Large intestine (tissue), 3 donors: Measurements from ENCODE around the gene VEZT. TPM values are rescaled to one million over a fixed set of nuclear protein-coding genes. Genes with fewer than 3 reads are reported as not detected.
"Not testable (repeated sequence)": the region's sequence is repeated elsewhere in the genome, so short reads cannot be mapped to it uniquely, and the experiment has no call there.

Experiments used
- DNase-seq, 2 donors: peaks; one replicate each; pipeline versions ENCODE4 v3.0.0 to v3.0.0-alpha.2; 2013
- H3K27ac ChIP-seq: one replicate; pipeline ENCODE4 v1.5.1; 2013; ENCODE audit warnings: low read length
- H3K27me3 ChIP-seq: 2 replicates; pipeline ENCODE4 v1.6.1; 2013; ENCODE audit warnings: low read length; ENCODE audit not compliant: control insufficient read depth, insufficient read depth
- H3K36me3 ChIP-seq: 2 replicates; pipeline ENCODE4 v1.6.1; 2013; ENCODE audit warnings: low read length; ENCODE audit not compliant: control insufficient read depth, insufficient read depth
- H3K4me1 ChIP-seq: one replicate; pipeline ENCODE4 v1.6.1; 2013; ENCODE audit warnings: low read length; ENCODE audit not compliant: control insufficient read depth, insufficient read depth
- H3K4me3 ChIP-seq: one replicate; pipeline ENCODE4 v1.5.1; 2013; ENCODE audit warnings: low read length
- H3K9me3 ChIP-seq: one replicate; pipeline ENCODE4 v1.6.1; 2013; ENCODE audit warnings: mild to moderate bottlenecking, low read depth, low read length, moderate library complexity; ENCODE audit not compliant: control insufficient read depth
- WGBS: methylation state at CpG from one replicate; pipeline ENCODE4 v1.1.5; 2013; ENCODE audit warnings: low lambda C conversion rate; ENCODE audit not compliant: insufficient coverage; 5-methylcytosine and 5-hydroxymethylcytosine counted together
- polyA plus RNA-seq: library from polyadenylated mRNA; unstranded; fragments of 120-200 nt; gene quantifications from one replicate; pipeline ENCODE4 v1.2.1, GENCODE V29; 2013

The VEZT gene
- polyA plus RNA-seq, 1 donor: 61.2 TPM

- WGBS: 60% methylated on average over 1 of the region's 8 CpGs
- Histone ChIP-seq H3K27ac (no peak overlapping the region), H3K27me3 (no peaks in the 10 kb centered on the region), H3K9me3 (no peaks in the 10 kb centered on the region), H3K4me1 (peaks cover 2% of the 10 kb centered on the region), H3K4me3 (no peak overlapping the region), H3K36me3 (peaks cover 18% of the 10 kb centered on the region)
- DNase-seq: no peak
Observed at GRCh38 chr12:95224202-95225170, 6.9 kb downstream of the VEZT start.

- H3K36me3 ChIP-seq: peaks cover 18% of the 10 kb centered on the region
- WGBS: no CpG with 5 or more reads among the region's 1 CpG
- no peaks in the 10 kb centered on the region for H3K4me1 ChIP-seq
- no peak overlapping the region for H3K27ac ChIP-seq
- no peaks in the 10 kb centered on the region for H3K27me3 ChIP-seq
- H3K4me3 ChIP-seq: no peak overlapping the region
- DNase-seq: no peak
- H3K9me3 ChIP-seq: no peaks in the 10 kb centered on the region
Observed at GRCh38 chr12:95225645-95226212, 8.1 kb downstream of the VEZT start.

- Histone ChIP-seq H3K4me1 (no peaks in the 10 kb centered on the region), H3K27ac (no peak overlapping the region), H3K9me3 (no peaks in the 10 kb centered on the region), H3K4me3 (no peak overlapping the region), H3K36me3 (peaks cover 18% of the 10 kb centered on the region), H3K27me3 (no peaks in the 10 kb centered on the region)
- DNase-seq: no peak
- 89% methylated on average over 3 of the region's 3 CpGs for WGBS
Observed at GRCh38 chr12:95227818-95228356, 10.3 kb downstream of the VEZT start.

- H3K4me1 ChIP-seq: no peaks in the 10 kb centered on the region
- peaks cover 18% of the 10 kb centered on the region for H3K36me3 ChIP-seq
- no CpG with 5 or more reads among the region's 2 CpGs for WGBS
- H3K27ac ChIP-seq: no peak overlapping the region
- no peaks in the 10 kb centered on the region for H3K9me3 ChIP-seq
- no peak overlapping the region for H3K4me3 ChIP-seq
- DNase-seq: no peak
- H3K27me3 ChIP-seq: no peaks in the 10 kb centered on the region
Observed at GRCh38 chr12:95228617-95229016, 11.0 kb downstream of the VEZT start.

- Histone ChIP-seq H3K36me3 (peaks cover 14% of the 10 kb centered on the region), H3K4me3 (no peak overlapping the region), H3K4me1 (no peaks in the 10 kb centered on the region), H3K27me3 (no peaks in the 10 kb centered on the region), H3K27ac (no peak overlapping the region), H3K9me3 (peaks cover 4% of the 10 kb centered on the region)
- WGBS: no CpG with 5 or more reads among the region's 7 CpGs
- no peak for DNase-seq
Observed at GRCh38 chr12:95229636-95230035, 12.0 kb downstream of the VEZT start.

- H3K27me3 ChIP-seq: no peaks in the 10 kb centered on the region
- no peaks in the 10 kb centered on the region for H3K4me1 ChIP-seq
- no peak overlapping the region for H3K4me3 ChIP-seq
- H3K36me3 ChIP-seq: peaks cover 8% of the 10 kb centered on the region
- DNase-seq: no peak
- H3K27ac ChIP-seq: no peak overlapping the region
- H3K9me3 ChIP-seq: peaks cover 4% of the 10 kb centered on the region
Observed at GRCh38 chr12:95230313-95230712, 12.7 kb downstream of the VEZT start.

GRCh38 chr12:95231190-95231589, 13.6 kb downstream of the VEZT start:
- H3K4me3 ChIP-seq: no peak overlapping the region
- H3K36me3 ChIP-seq: peaks cover 4% of the 10 kb centered on the region
- H3K27ac ChIP-seq: no peak overlapping the region
- no peaks in the 10 kb centered on the region for H3K27me3 ChIP-seq
- H3K4me1 ChIP-seq: no peaks in the 10 kb centered on the region
- H3K9me3 ChIP-seq: peaks cover 8% of the 10 kb centered on the region
- peak in 1 of 2 donors; percentile 25 for DNase-seq
- 92% methylated on average over 2 of the region's 2 CpGs for WGBS

- DNase-seq, H3K4me3 ChIP-seq, H3K9me3 ChIP-seq, H3K27me3 ChIP-seq, H3K36me3 ChIP-seq, H3K27ac ChIP-seq, H3K4me1 ChIP-seq: not testable (repeated sequence)
- 100% methylated on average over 1 of the region's 14 CpGs for WGBS
Observed at GRCh38 chr12:95234187-95234586, 16.6 kb downstream of the VEZT start.

GRCh38 chr12:95235621-95236020, 18.0 kb downstream of the VEZT start:
- H3K27me3 ChIP-seq, H3K36me3 ChIP-seq, H3K4me3 ChIP-seq, DNase-seq, H3K27ac ChIP-seq, H3K4me1 ChIP-seq: not testable (repeated sequence)
- no CpG with 5 or more reads among the region's 31 CpGs for WGBS
- peaks cover 12% of the 10 kb centered on the region for H3K9me3 ChIP-seq

GRCh38 chr12:95237315-95237714, 19.7 kb downstream of the VEZT start:
- H3K9me3 ChIP-seq: peaks cover 12% of the 10 kb centered on the region
- H3K4me3 ChIP-seq: no peak overlapping the region
- no peak for DNase-seq
- H3K4me1 ChIP-seq: no peaks in the 10 kb centered on the region
- no peak overlapping the region for H3K27ac ChIP-seq
- H3K36me3 ChIP-seq: peaks cover 12% of the 10 kb centered on the region
- no peaks in the 10 kb centered on the region for H3K27me3 ChIP-seq
- WGBS: no CpG with 5 or more reads among the region's 1 CpG
